H9 (cell line): Measurements from ENCODE around the gene G6PC2. TPM values are rescaled to one million over a fixed set of nuclear protein-coding genes. Genes with fewer than 3 reads are reported as not detected.

Experiments
- DNase-seq: peaks from one replicate; pipeline ENCODE4 v3.0.0-alpha.2; 2017
- H2AFZ ChIP-seq: one replicate; pipeline ENCODE4 v1.6.1; 2013; ENCODE audit warnings: mild to moderate bottlenecking, low read length, control low read depth, moderate library complexity
- H2AK5ac ChIP-seq: 2 replicates; pipeline ENCODE4 v1.6.1; 2013; ENCODE audit warnings: low read length, control low read depth, mixed read lengths; ENCODE audit not compliant: insufficient read length
- H2BK120ac ChIP-seq: one replicate; pipeline ENCODE4 v1.6.1; 2013; ENCODE audit warnings: low read depth, mild to moderate bottlenecking, low read length, control low read depth, inconsistent platforms; ENCODE audit not compliant: poor library complexity, severe bottlenecking
- H2BK12ac ChIP-seq: 2 replicates; pipeline ENCODE4 v1.6.1; 2013; ENCODE audit warnings: low read length, control low read depth, mixed read lengths, low read depth; ENCODE audit not compliant: insufficient read length
- H2BK15ac ChIP-seq: 2 replicates; pipeline ENCODE4 v1.6.1; 2013; ENCODE audit warnings: low read depth, low read length, control low read depth
- H2BK20ac ChIP-seq: one replicate; pipeline ENCODE4 v1.6.1; 2013; ENCODE audit warnings: low read depth, mild to moderate bottlenecking, low read length, control low read depth, inconsistent platforms; ENCODE audit not compliant: poor library complexity, severe bottlenecking
- H2BK5ac ChIP-seq: 2 replicates; pipeline ENCODE4 v1.6.1; 2013; ENCODE audit warnings: low read length, control low read depth, mixed read lengths; ENCODE audit not compliant: insufficient read length
- H3K14ac ChIP-seq: 2 replicates; pipeline ENCODE4 v1.6.1; 2013; ENCODE audit warnings: low read length, control low read depth; ENCODE audit not compliant: insufficient read depth
- H3K18ac ChIP-seq: 2 replicates; pipeline ENCODE4 v1.6.1; 2013; ENCODE audit warnings: low read depth, mild to moderate bottlenecking, mixed read lengths, low read length, control low read depth; ENCODE audit not compliant: insufficient read length
- H3K23ac ChIP-seq: 2 replicates; pipeline ENCODE4 v1.6.1; 2013; ENCODE audit warnings: low read length, control low read depth, mixed read lengths, low read depth; ENCODE audit not compliant: insufficient read length
- H3K23me2 ChIP-seq: 2 replicates; pipeline ENCODE4 v1.6.1; 2013; ENCODE audit warnings: low read depth, mild to moderate bottlenecking, mixed read lengths, low read length, control low read depth; ENCODE audit not compliant: insufficient read length, poor library complexity, severe bottlenecking
- H3K27ac ChIP-seq: 2 replicates; pipeline ENCODE4 v1.5.1; 2013; ENCODE audit warnings: low read length, control low read depth, mixed read lengths, low read depth; ENCODE audit not compliant: insufficient read length
- H3K27me3 ChIP-seq: 2 replicates; pipeline ENCODE4 v1.6.1; 2013; ENCODE audit warnings: low read length, control low read depth, inconsistent platforms; ENCODE audit not compliant: insufficient read depth
- H3K4ac ChIP-seq: 2 replicates; pipeline ENCODE4 v1.6.1; 2013; ENCODE audit warnings: low read depth, mild to moderate bottlenecking, control low read depth, inconsistent platforms, low read length, moderate library complexity
- H3K4me1 ChIP-seq: 2 replicates; pipeline ENCODE4 v1.6.1; 2013; ENCODE audit warnings: low read length, control low read depth, inconsistent platforms; ENCODE audit not compliant: insufficient read depth
- H3K4me2 ChIP-seq: 2 replicates; pipeline ENCODE4 v1.6.1; 2013; ENCODE audit warnings: low read length, control low read depth, mixed read lengths; ENCODE audit not compliant: insufficient read length, insufficient read depth
- H3K56ac ChIP-seq: 2 replicates; pipeline ENCODE4 v1.6.1; 2013; ENCODE audit warnings: low read depth, mild to moderate bottlenecking, mixed read lengths, low read length, control low read depth; ENCODE audit not compliant: insufficient read length
- H3K79me1 ChIP-seq: 2 replicates; pipeline ENCODE4 v1.6.1; 2013; ENCODE audit warnings: low read depth, mild to moderate bottlenecking, moderate library complexity, low read length, control low read depth, inconsistent platforms; ENCODE audit not compliant: insufficient read depth, poor library complexity, severe bottlenecking
- H3K79me2 ChIP-seq: 2 replicates; pipeline ENCODE4 v1.6.1; 2013; ENCODE audit warnings: low read length, control low read depth, inconsistent platforms; ENCODE audit not compliant: insufficient read depth
- H3K9ac ChIP-seq: 2 replicates; pipeline ENCODE4 v1.6.1; 2013; ENCODE audit warnings: low read length, control low read depth, mixed read lengths; ENCODE audit not compliant: insufficient read length; ENCODE audit errors: extremely low read depth
- H3K9me3 ChIP-seq: one replicate; pipeline ENCODE4 v1.6.1; 2013; ENCODE audit warnings: low read depth, low read length, inconsistent platforms; ENCODE audit not compliant: control insufficient read depth
- H3T11ph ChIP-seq: one replicate; pipeline ENCODE4 v1.6.1; 2013; ENCODE audit warnings: mild to moderate bottlenecking, low read length, control low read depth, inconsistent platforms
- H4K20me1 ChIP-seq: one replicate; pipeline ENCODE4 v1.6.1; 2013; ENCODE audit not compliant: control insufficient read depth, insufficient read length, insufficient read depth
- H4K5ac ChIP-seq: 2 replicates; pipeline ENCODE4 v1.6.1; 2013; ENCODE audit warnings: low read depth, mild to moderate bottlenecking, mixed read lengths, low read length, control low read depth; ENCODE audit not compliant: insufficient read length
- H4K8ac ChIP-seq: replicated peaks from 2 replicates; pipeline ENCODE4 v1.6.1; 2013; ENCODE audit warnings: low read length, control low read depth, mixed read lengths, low read depth; ENCODE audit not compliant: insufficient read length
- H4K91ac ChIP-seq: 2 replicates; pipeline ENCODE4 v1.6.1; 2013; ENCODE audit warnings: low read depth, mild to moderate bottlenecking, moderate library complexity, mixed read lengths, low read length, control low read depth; ENCODE audit not compliant: insufficient read length
- H3K27ac Mint-ChIP-seq, 3 experiments: 2 replicates in 2 of 3; 3 replicates in 1 of 3; pipeline ENCODE4 v1.8.0; 2020 to 2021; ENCODE audit warnings: mixed read lengths in 3 of 3, mild to moderate bottlenecking in 1 of 3, moderate library complexity in 1 of 3
- H3K27me3 Mint-ChIP-seq: 2 replicates; pipeline ENCODE4 v1.8.0; 2021; ENCODE audit warnings: low read depth, mild to moderate bottlenecking, moderate library complexity, mixed read lengths
- H3K36me3 Mint-ChIP-seq, 3 experiments: 2 replicates in 2 of 3; 3 replicates in 1 of 3; pipeline ENCODE4 v1.8.0; 2020 to 2021; ENCODE audit warnings: low read depth in 3 of 3, mixed read lengths in 3 of 3; ENCODE audit not compliant: insufficient read depth in 1 of 3
- H3K4me1 Mint-ChIP-seq, 2 experiments: 2 replicates each; pipeline ENCODE4 v1.8.0; 2020; ENCODE audit warnings: mixed read lengths in 2 of 2
- H3K4me3 Mint-ChIP-seq, 2 experiments: 2 replicates in 1 of 2; 3 replicates in 1 of 2; pipeline ENCODE4 v1.8.0; 2020 to 2021; ENCODE audit warnings: mild to moderate bottlenecking in 2 of 2, mixed read lengths in 2 of 2, moderate library complexity in 1 of 2
- H3K9me3 Mint-ChIP-seq, 2 experiments: 2 replicates in 1 of 2; 3 replicates in 1 of 2; pipeline ENCODE4 v1.8.0; 2020; ENCODE audit warnings: mild to moderate bottlenecking in 2 of 2, mixed read lengths in 2 of 2, moderate library complexity in 1 of 2
- WGBS: extraction: QIAGEN DNeasy Blood & Tissue Kit; methylation state at CpG from one replicate; pipeline ENCODE4 v1.1.7; 2013; ENCODE audit warnings: missing lambda C conversion rate, low lambda C conversion rate, mixed read lengths; ENCODE audit not compliant: insufficient read length; ENCODE audit errors: extremely low coverage; 5-methylcytosine and 5-hydroxymethylcytosine counted together
- total RNA-seq: library from RNA; stranded (reverse); gene quantifications from 2 replicates; pipeline ENCODE4 v1.2.1, GENCODE V29; 2021
- TF ChIP-seq, protein P1 (sequence below): fragments of 200-600 bp; sonication (generic); conservative IDR thresholded peaks from 3 replicates; pipeline ENCODE4 v1.8.0; 2021; ENCODE audit warnings: antibody characterized with exemption, mild to moderate bottlenecking

G6PC2 gene
- total RNA-seq, 1 experiment from 2014 or later: not detected

DNA sequence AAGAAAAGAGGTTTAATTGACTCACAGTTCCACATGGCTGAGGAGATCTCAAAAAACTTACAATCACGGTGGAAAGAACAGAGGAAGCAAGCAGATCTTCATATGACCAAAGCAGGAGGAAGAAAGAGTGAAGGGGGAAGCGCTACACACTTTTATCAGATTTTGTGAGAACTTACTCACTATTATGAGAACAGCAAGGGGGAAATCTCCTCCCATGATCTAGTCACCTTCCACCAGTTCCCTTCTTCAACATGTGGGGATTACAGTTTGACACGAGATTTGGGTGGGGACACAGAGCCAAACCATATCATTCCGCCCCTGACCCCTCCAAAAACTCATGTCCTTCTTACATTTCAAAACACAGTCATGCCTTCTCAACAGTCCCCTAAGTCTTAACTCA is 54.2 kb downstream of the G6PC2 start:
- Histone ChIP-seq H3K27ac (no peak overlapping the region), H3T11ph (no peak overlapping the region), H2BK5ac (no peak overlapping the region), H3K9ac (no peak overlapping the region), H2BK15ac (no peak overlapping the region), H4K91ac (no peak overlapping the region), H3K23ac (no peak overlapping the region), H3K27me3 (no peaks in the 10 kb centered on the region), H2BK12ac (no peak overlapping the region), H2BK120ac (no peak overlapping the region), H3K56ac (no peak overlapping the region), H3K79me1 (no peaks in the 10 kb centered on the region), H3K18ac (no peak overlapping the region), H2AFZ (no peak overlapping the region), H3K9me3 (no peaks in the 10 kb centered on the region), H3K4ac (no peak overlapping the region), H2AK5ac (no peak overlapping the region), H3K23me2 (no peaks in the 10 kb centered on the region), H3K14ac (no peak overlapping the region), H4K8ac (no peak overlapping the region), H3K4me1 (no peaks in the 10 kb centered on the region), H4K5ac (no peak overlapping the region), H2BK20ac (no peak overlapping the region), H3K79me2 (no peaks in the 10 kb centered on the region), H4K20me1 (no peaks in the 10 kb centered on the region), H3K4me2 (no peak overlapping the region)
- peaks cover 0 to 11% (median 0%) of the 10 kb centered on the region in 3 experiments; a peak in 1 of 7 replicates for H3K36me3 Mint-ChIP-seq
- 0 out of 4 replicates have a peak, but pooled peaks cover 0 to 2% of the 10 kb centered on the region in 2 experiments for H3K4me1 Mint-ChIP-seq
- H3K27ac Mint-ChIP-seq: no peak overlapping the region
- no peak for DNase-seq
- H3K9me3 Mint-ChIP-seq: peaks cover 9 to 11% of the 10 kb centered on the region in 2 experiments; a peak in 3 of 5 replicates
- WGBS: no CpG with 5 or more reads among the region's 4 CpGs
- TF ChIP-seq, protein P1, sequence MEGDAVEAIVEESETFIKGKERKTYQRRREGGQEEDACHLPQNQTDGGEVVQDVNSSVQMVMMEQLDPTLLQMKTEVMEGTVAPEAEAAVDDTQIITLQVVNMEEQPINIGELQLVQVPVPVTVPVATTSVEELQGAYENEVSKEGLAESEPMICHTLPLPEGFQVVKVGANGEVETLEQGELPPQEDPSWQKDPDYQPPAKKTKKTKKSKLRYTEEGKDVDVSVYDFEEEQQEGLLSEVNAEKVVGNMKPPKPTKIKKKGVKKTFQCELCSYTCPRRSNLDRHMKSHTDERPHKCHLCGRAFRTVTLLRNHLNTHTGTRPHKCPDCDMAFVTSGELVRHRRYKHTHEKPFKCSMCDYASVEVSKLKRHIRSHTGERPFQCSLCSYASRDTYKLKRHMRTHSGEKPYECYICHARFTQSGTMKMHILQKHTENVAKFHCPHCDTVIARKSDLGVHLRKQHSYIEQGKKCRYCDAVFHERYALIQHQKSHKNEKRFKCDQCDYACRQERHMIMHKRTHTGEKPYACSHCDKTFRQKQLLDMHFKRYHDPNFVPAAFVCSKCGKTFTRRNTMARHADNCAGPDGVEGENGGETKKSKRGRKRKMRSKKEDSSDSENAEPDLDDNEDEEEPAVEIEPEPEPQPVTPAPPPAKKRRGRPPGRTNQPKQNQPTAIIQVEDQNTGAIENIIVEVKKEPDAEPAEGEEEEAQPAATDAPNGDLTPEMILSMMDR: no peak
- H3K27me3 Mint-ChIP-seq: peaks cover 2% of the 10 kb centered on the region
- no peak overlapping the region for H3K4me3 Mint-ChIP-seq
